IMR-90 (cell line): ENCODE data around the gene HCN2. TPM values are rescaled to one million over a fixed set of nuclear protein-coding genes. Genes with fewer than 3 reads are reported as not detected.

Source experiments
- ATAC-seq: fragments of 200-7000 bp; cut with Tn5 transposase; 2 replicates; pipeline ENCODE4 v1.9.1; 2020; ENCODE audit warnings: low read depth, mild to moderate bottlenecking, moderate library complexity
- BruUV-seq: library from RNA; stranded (reverse); fragments of 400-500 nt; replicated peaks from 2 replicates; lab custom pipeline; 2021; lab: Mats Ljungman, UMichigan
- CTCF ChIA-PET: fragments of 300-600 bp; formaldehyde crosslinking; extraction: SDS; loops from one replicate; lab custom pipeline; 2021; ENCODE audit warnings: antibody characterized with exemption; lab: Yijun Ruan, JAX
- POLR2A ChIA-PET: fragments of 300-600 bp; sonication (Branson Sonifier 250); formaldehyde crosslinking; loops from one replicate; lab custom pipeline; 2022; ENCODE audit warnings: antibody characterized with exemption; ENCODE audit not compliant: unreplicated experiment; lab: Charles Lee
- DNase-seq: peaks from one replicate; pipeline ENCODE4 v3.0.0; 2013
- H2AFZ ChIP-seq: replicated peaks from 2 replicates; pipeline ENCODE3; 2013; ENCODE audit warnings: low read length, mild to moderate bottlenecking; ENCODE audit not compliant: poor library complexity
- H2AK5ac ChIP-seq: 2 replicates; pipeline ENCODE4 v1.6.1; 2013; ENCODE audit warnings: low read depth, low read length, inconsistent platforms
- H2AK9ac ChIP-seq: replicated peaks from 2 replicates; pipeline ENCODE3; 2013; ENCODE audit warnings: mild to moderate bottlenecking, low read depth, low read length, moderate library complexity; ENCODE audit not compliant: poor library complexity
- H2BK120ac ChIP-seq: 2 replicates; pipeline ENCODE4 v1.6.1; 2013; ENCODE audit warnings: low read depth, low read length, inconsistent platforms
- H2BK15ac ChIP-seq: 3 replicates; pipeline ENCODE4 v1.6.1; 2013; ENCODE audit warnings: low read depth, low read length, inconsistent platforms
- H2BK20ac ChIP-seq: 2 replicates; pipeline ENCODE4 v1.6.1; 2013; ENCODE audit warnings: low read depth, mild to moderate bottlenecking, inconsistent platforms, low read length, moderate library complexity
- H2BK5ac ChIP-seq: 2 replicates; pipeline ENCODE4 v1.6.1; 2013; ENCODE audit warnings: mild to moderate bottlenecking, low read depth, low read length, inconsistent platforms; ENCODE audit not compliant: poor library complexity, severe bottlenecking
- H3K14ac ChIP-seq: replicated peaks from 2 replicates; pipeline ENCODE4 v1.6.1; 2013; ENCODE audit warnings: low read depth, low read length, inconsistent platforms
- H3K18ac ChIP-seq: 2 replicates; pipeline ENCODE4 v1.6.1; 2013; ENCODE audit warnings: low read depth, low read length, control low read depth
- H3K23ac ChIP-seq: 2 replicates; pipeline ENCODE4 v1.6.1; 2013; ENCODE audit warnings: low read depth, low read length, inconsistent platforms
- H3K27ac ChIP-seq: 2 replicates; pipeline ENCODE4 v1.5.1; 2013; ENCODE audit warnings: mild to moderate bottlenecking, control low read depth, low read length; ENCODE audit not compliant: insufficient read depth
- H3K27me3 ChIP-seq: 2 replicates; pipeline ENCODE4 v1.6.1; 2013; ENCODE audit warnings: low read length; ENCODE audit not compliant: control insufficient read depth, insufficient read depth
- H3K36me3 ChIP-seq: 2 replicates; pipeline ENCODE4 v1.6.1; 2013; ENCODE audit warnings: low read length, mixed read lengths; ENCODE audit not compliant: control insufficient read depth, insufficient read depth
- H3K4ac ChIP-seq: 2 replicates; pipeline ENCODE4 v1.6.1; 2013; ENCODE audit warnings: low read depth, low read length, inconsistent platforms
- H3K4me1 ChIP-seq: 2 replicates; pipeline ENCODE4 v1.6.1; 2013; ENCODE audit warnings: low read length, mixed read lengths; ENCODE audit not compliant: control insufficient read depth, insufficient read depth
- H3K4me2 ChIP-seq: 2 replicates; pipeline ENCODE4 v1.6.1; 2013; ENCODE audit warnings: low read depth, mild to moderate bottlenecking, control low read depth, low read length, moderate library complexity
- H3K4me3 ChIP-seq: 2 replicates; pipeline ENCODE4 v1.5.1; 2013; ENCODE audit warnings: low read depth, mild to moderate bottlenecking, control low read depth, low read length, moderate library complexity; ENCODE audit not compliant: insufficient read depth
- H3K56ac ChIP-seq: 2 replicates; pipeline ENCODE4 v1.6.1; 2013; ENCODE audit warnings: low read length, inconsistent platforms; ENCODE audit not compliant: insufficient read depth; ENCODE audit errors: extremely low read depth
- H3K79me1 ChIP-seq, 2 experiments: 2 replicates each; pipeline ENCODE4 v1.6.1; 2013; ENCODE audit warnings: low read length in 2 of 2, inconsistent platforms in 1 of 2, low read depth in 1 of 2
- H3K9ac ChIP-seq: 2 replicates; pipeline ENCODE4 v1.6.1; 2013; ENCODE audit warnings: low read depth, low read length, control low read depth
- H3K9me1 ChIP-seq: 2 replicates; pipeline ENCODE4 v1.6.1; 2013; ENCODE audit warnings: low read length, inconsistent platforms; ENCODE audit not compliant: insufficient read depth
- H3K9me3 ChIP-seq: 2 replicates; pipeline ENCODE4 v1.6.1; 2013; ENCODE audit warnings: low read length; ENCODE audit not compliant: control insufficient read depth, insufficient read depth
- H4K20me1 ChIP-seq: 2 replicates; pipeline ENCODE4 v1.6.1; 2013; ENCODE audit warnings: low read length, inconsistent platforms; ENCODE audit not compliant: insufficient read depth
- H4K5ac ChIP-seq: 2 replicates; pipeline ENCODE4 v1.6.1; 2013; ENCODE audit warnings: mild to moderate bottlenecking, low read depth, low read length, control low read depth
- H4K8ac ChIP-seq, 2 experiments: 2 replicates each; pipeline ENCODE4 v1.6.1; 2013; ENCODE audit warnings: low read depth in 2 of 2, low read length in 2 of 2, control low read depth in 1 of 2, inconsistent platforms in 1 of 2
- H4K91ac ChIP-seq: 2 replicates; pipeline ENCODE4 v1.6.1; 2013; ENCODE audit warnings: low read depth, low read length, inconsistent platforms; ENCODE audit not compliant: insufficient read depth
- BHLHE40 ChIP-seq: fragments of 150-350 bp; IDR thresholded peaks from 2 replicates; pipeline ENCODE4 v1.6.1; 2016; ENCODE audit warnings: mild to moderate bottlenecking, low read depth, low read length
- CEBPB ChIP-seq: IDR thresholded peaks from 2 replicates; pipeline ENCODE4 v1.6.1; 2012; ENCODE audit warnings: low read depth, low read length, improper control_type of control experiment
- CHD1 ChIP-seq: IDR thresholded peaks from 2 replicates; pipeline ENCODE4 v1.6.1; 2012; ENCODE audit warnings: low read depth, low read length, improper control_type of control experiment
- FOS ChIP-seq: fragments of 150-350 bp; IDR thresholded peaks from 2 replicates; pipeline ENCODE4 v1.6.1; 2016; ENCODE audit warnings: low read depth, low read length
- MAFK ChIP-seq: IDR thresholded peaks from 2 replicates; pipeline ENCODE4 v1.6.1; 2012; ENCODE audit warnings: low read depth, low read length, improper control_type of control experiment
- MAZ ChIP-seq: IDR thresholded peaks from 2 replicates; pipeline ENCODE4 v1.6.1; 2012; ENCODE audit warnings: low read depth, mild to moderate bottlenecking, low read length, improper control_type of control experiment, moderate library complexity, borderline replicate concordance
- MXI1 ChIP-seq: IDR thresholded peaks from 2 replicates; pipeline ENCODE4 v1.6.1; 2012; ENCODE audit warnings: low read depth, mild to moderate bottlenecking, low read length, moderate library complexity, borderline replicate concordance
- NFE2L2 ChIP-seq: fragments of 150-350 bp; IDR thresholded peaks from 2 replicates; pipeline ENCODE4 v1.6.1; 2016; ENCODE audit warnings: low read depth, mild to moderate bottlenecking, low read length
- POLR2A ChIP-seq: IDR thresholded peaks from 2 replicates; pipeline ENCODE4 v1.6.1; 2012; ENCODE audit warnings: mild to moderate bottlenecking, low read depth, low read length
- RAD21 ChIP-seq: IDR thresholded peaks from 2 replicates; pipeline ENCODE4 v1.6.1; 2012; ENCODE audit warnings: low read length, improper control_type of control experiment
- RCOR1 ChIP-seq: IDR thresholded peaks from 2 replicates; pipeline ENCODE4 v1.6.1; 2012; ENCODE audit warnings: mild to moderate bottlenecking, low read length, improper control_type of control experiment; ENCODE audit not compliant: insufficient replicate concordance
- RFX5 ChIP-seq: IDR thresholded peaks from 2 replicates; pipeline ENCODE4 v1.8.0; 2012; ENCODE audit warnings: low read depth, mild to moderate bottlenecking, low read length, moderate library complexity
- SMC3 ChIP-seq: fragments of 150-350 bp; IDR thresholded peaks from 2 replicates; pipeline ENCODE4 v1.6.1; 2016; ENCODE audit warnings: low read depth, mild to moderate bottlenecking, antibody characterized with exemption, low read length, moderate library complexity
- WGBS, 2 experiments: methylation state at CpG; one replicate each; pipeline versions ENCODE4 v1.1.5 to v1.1.7; 2013; ENCODE audit warnings: missing lambda C conversion rate in 2 of 2; ENCODE audit not compliant: insufficient read length in 1 of 2; ENCODE audit errors: extremely low coverage in 2 of 2; 5-methylcytosine and 5-hydroxymethylcytosine counted together
- dilution Hi-C: fragments of 300-500 bp; cut with HindIII; formaldehyde crosslinking; loops from one replicate; pipeline ENCODE4 v1.14.3; 2018; ENCODE audit warnings: low sequenced_read_pairs; ENCODE audit not compliant: unreplicated experiment
- in situ Hi-C: fragments of 300-500 bp; cut with MboI; formaldehyde crosslinking; loops from 3 replicates; pipeline ENCODE4 v1.14.3; 2019; ENCODE audit warnings: low sequenced_read_pairs, inconsistent platforms, mixed read lengths
- intact Hi-C: fragments of 100-400 bp; cut with micrococcal nuclease; formaldehyde crosslinking; loops from 2 replicates; pipeline ENCODE4 v1.10.0; 2022
- polyA plus RNA-seq, 3 experiments: library from polyadenylated mRNA; depleted of rRNA; stranded (reverse); fragments of >200 nt; gene quantifications; 2 replicates each; pipeline ENCODE4 v1.2.3, GENCODE V29; 2012; ENCODE audit warnings: low replicate concordance in 1 of 3
- total RNA-seq: library from RNA; depleted of rRNA; stranded (reverse); fragments of >200 nt; gene quantifications from 2 replicates; pipeline ENCODE4 v1.2.3, GENCODE V29; 2012
- TF ChIP-seq, protein P1 (sequence below): fragments of 150-350 bp; IDR thresholded peaks from 2 replicates; pipeline ENCODE4 v1.6.1; 2017; ENCODE audit warnings: mild to moderate bottlenecking, antibody characterized with exemption, low read length, low read depth
- TF ChIP-seq, protein P2 (sequence below): fragments of 150-350 bp; IDR thresholded peaks from 2 replicates; pipeline ENCODE4 v1.6.1; 2016; ENCODE audit warnings: low read depth, mild to moderate bottlenecking, low read length, moderate library complexity, borderline replicate concordance
- TF ChIP-seq, protein P3 (sequence below): conservative IDR thresholded peaks from 2 replicates; pipeline ENCODE4 v1.5.1; 2012; ENCODE audit warnings: mild to moderate bottlenecking, low read depth, low read length, improper control_type of control experiment

The HCN2 gene
- total and polyA plus RNA-seq, 2 of the 4 experiments (the other 2 are of a cell fraction), result 0.72 to 2.6 TPM

DNA sequence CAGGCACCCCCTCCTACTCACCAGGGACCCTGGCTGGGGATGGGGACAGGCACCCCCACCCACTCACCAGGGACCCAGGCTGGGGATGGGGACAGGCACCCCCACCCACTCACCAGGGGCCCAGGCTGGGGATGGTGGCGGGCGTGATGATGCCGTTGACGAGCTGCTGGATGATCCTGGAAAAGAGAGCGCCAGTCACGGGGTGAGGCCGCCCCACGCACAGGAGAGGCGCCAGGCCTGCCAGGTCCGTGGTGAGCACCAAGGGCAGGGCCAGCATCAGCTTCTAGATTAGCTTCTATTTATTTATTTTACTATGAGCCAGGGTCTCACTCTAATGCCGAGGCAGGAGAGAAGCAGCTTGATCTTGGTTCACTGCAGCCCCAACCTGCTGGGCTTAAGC is 60.4 kb downstream of the HCN2 start:
- no peak overlapping the region for H2BK5ac ChIP-seq
- H2BK15ac ChIP-seq, result no peak overlapping the region
- H3K9ac ChIP-seq, result no peak overlapping the region
- H2AK9ac ChIP-seq, result no peak overlapping the region
- no peak overlapping the region for H2BK20ac ChIP-seq
- no peak overlapping the region for H3K23ac ChIP-seq
- peaks cover 0 to 21% of the 10 kb centered on the region in 2 experiments; a peak in 3 of 4 replicates for H3K79me1 ChIP-seq
- dilution Hi-C loops, result no loop called here
- POLR2A ChIA-PET, result no interaction called here
- no peak overlapping the region for H2BK120ac ChIP-seq
- no peak overlapping the region for H2AFZ ChIP-seq
- no peak for TF ChIP-seq CEBPB
- TF ChIP-seq POLR2A, result no peak
- TF ChIP-seq, protein P1, sequence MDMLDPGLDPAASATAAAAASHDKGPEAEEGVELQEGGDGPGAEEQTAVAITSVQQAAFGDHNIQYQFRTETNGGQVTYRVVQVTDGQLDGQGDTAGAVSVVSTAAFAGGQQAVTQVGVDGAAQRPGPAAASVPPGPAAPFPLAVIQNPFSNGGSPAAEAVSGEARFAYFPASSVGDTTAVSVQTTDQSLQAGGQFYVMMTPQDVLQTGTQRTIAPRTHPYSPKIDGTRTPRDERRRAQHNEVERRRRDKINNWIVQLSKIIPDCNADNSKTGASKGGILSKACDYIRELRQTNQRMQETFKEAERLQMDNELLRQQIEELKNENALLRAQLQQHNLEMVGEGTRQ, result no peak
- no peak for TF ChIP-seq SMC3
- no peak for TF ChIP-seq FOS
- TF ChIP-seq, protein P2, sequence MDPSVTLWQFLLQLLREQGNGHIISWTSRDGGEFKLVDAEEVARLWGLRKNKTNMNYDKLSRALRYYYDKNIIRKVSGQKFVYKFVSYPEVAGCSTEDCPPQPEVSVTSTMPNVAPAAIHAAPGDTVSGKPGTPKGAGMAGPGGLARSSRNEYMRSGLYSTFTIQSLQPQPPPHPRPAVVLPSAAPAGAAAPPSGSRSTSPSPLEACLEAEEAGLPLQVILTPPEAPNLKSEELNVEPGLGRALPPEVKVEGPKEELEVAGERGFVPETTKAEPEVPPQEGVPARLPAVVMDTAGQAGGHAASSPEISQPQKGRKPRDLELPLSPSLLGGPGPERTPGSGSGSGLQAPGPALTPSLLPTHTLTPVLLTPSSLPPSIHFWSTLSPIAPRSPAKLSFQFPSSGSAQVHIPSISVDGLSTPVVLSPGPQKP, result no peak
- TF ChIP-seq RAD21, result no peak
- no peak for TF ChIP-seq RCOR1
- TF ChIP-seq CHD1, result no peak
- TF ChIP-seq NFE2L2, result no peak
- no peak for TF ChIP-seq BHLHE40
- no peak for TF ChIP-seq MAZ
- TF ChIP-seq RFX5, result no peak
- TF ChIP-seq MXI1, result no peak
- TF ChIP-seq MAFK, result no peak
- TF ChIP-seq, protein P3, sequence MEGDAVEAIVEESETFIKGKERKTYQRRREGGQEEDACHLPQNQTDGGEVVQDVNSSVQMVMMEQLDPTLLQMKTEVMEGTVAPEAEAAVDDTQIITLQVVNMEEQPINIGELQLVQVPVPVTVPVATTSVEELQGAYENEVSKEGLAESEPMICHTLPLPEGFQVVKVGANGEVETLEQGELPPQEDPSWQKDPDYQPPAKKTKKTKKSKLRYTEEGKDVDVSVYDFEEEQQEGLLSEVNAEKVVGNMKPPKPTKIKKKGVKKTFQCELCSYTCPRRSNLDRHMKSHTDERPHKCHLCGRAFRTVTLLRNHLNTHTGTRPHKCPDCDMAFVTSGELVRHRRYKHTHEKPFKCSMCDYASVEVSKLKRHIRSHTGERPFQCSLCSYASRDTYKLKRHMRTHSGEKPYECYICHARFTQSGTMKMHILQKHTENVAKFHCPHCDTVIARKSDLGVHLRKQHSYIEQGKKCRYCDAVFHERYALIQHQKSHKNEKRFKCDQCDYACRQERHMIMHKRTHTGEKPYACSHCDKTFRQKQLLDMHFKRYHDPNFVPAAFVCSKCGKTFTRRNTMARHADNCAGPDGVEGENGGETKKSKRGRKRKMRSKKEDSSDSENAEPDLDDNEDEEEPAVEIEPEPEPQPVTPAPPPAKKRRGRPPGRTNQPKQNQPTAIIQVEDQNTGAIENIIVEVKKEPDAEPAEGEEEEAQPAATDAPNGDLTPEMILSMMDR, result no peak
- no peak overlapping the region for H3K4me3 ChIP-seq
- no peak overlapping the region for H4K5ac ChIP-seq
- BruUV-seq, result no TSS peak
- H3K4me2 ChIP-seq, result no peak overlapping the region
- H3K18ac ChIP-seq, result no peak overlapping the region
- in situ Hi-C loops, result no loop called here
- H3K36me3 ChIP-seq, result peaks cover 56% of the 10 kb centered on the region
- no peak overlapping the region for H3K4ac ChIP-seq
- no peak overlapping the region for H3K27ac ChIP-seq
- no peak overlapping the region for H3K14ac ChIP-seq
- H3K9me1 ChIP-seq, result no peaks in the 10 kb centered on the region
- ATAC-seq (no peak), DNase-seq (no peak)
- no peaks in the 10 kb centered on the region for H3K4me1 ChIP-seq
- no CpG with 5 or more reads among the region's 11 CpGs for WGBS, 2 experiments
- no peak overlapping the region for H4K91ac ChIP-seq
- CTCF ChIA-PET, result no interaction called here
- no peaks in the 10 kb centered on the region for H3K27me3 ChIP-seq
- no peak overlapping the region for H2AK5ac ChIP-seq
- no peaks in the 10 kb centered on the region for H3K9me3 ChIP-seq
- H4K20me1 ChIP-seq, result peaks cover 35% of the 10 kb centered on the region
- H3K56ac ChIP-seq, result no peak overlapping the region
- intact Hi-C loops, result no loop called here
- no peak overlapping the region for H4K8ac ChIP-seq
